Posterior cingulate gyrus (tissue), 11 donors: ENCODE data around the gene GSAP.
"Not testable (repeated sequence)": the region's sequence is repeated elsewhere in the genome, so short reads cannot be mapped to it uniquely, and the experiment has no call there.

ENCODE experiments used
- DNase-seq, 10 donors: peaks; one replicate each; pipeline versions ENCODE4 v3.0.0 to v3.0.0-alpha.2; 2020 to 2021; ENCODE audit warnings: mixed read lengths in 3 of 10
- intact Hi-C: fragments of 100-400 bp; cut with DNase I; formaldehyde crosslinking; loops from one replicate; pipeline ENCODE4 v1.15.1; 2023

GSAP gene

GRCh38 chr7:77415823-77416620 is at the start of gene GSAP:
TSS of gene GSAP (minus strand) at chr7:77416349. CDS start at chr7:77416321, 28 bp downstream.
- intact Hi-C loops: no loop called here
- DNase-seq: peak in 9 of 10 donors; percentile 20 to 91 (median 42)

- DNase-seq: no peak
- intact Hi-C loops: no loop called here
Measured at GRCh38 chr7:77465256-77465655, 49.1 kb upstream of the GSAP start.

GRCh38 chr7:77464589-77464988 is 48.4 kb upstream of the GSAP start:
- DNase-seq: no peak
- intact Hi-C loops: no loop called here

GRCh38 chr7:77463632-77464031 is 47.5 kb upstream of the GSAP start:
- intact Hi-C loops, DNase-seq: not testable (repeated sequence)

GRCh38 chr7:77461842-77462241 is 45.7 kb upstream of the GSAP start:
- intact Hi-C loops: no loop called here
- no peak for DNase-seq

GRCh38 chr7:77461246-77461645 is 45.1 kb upstream of the GSAP start:
- no peak for DNase-seq
- intact Hi-C loops: no loop called here

- no peak for DNase-seq
- intact Hi-C loops: no loop called here
Measured at GRCh38 chr7:77460057-77460486, 43.9 kb upstream of the GSAP start.

GRCh38 chr7:77459311-77459726 is 43.2 kb upstream of the GSAP start:
- intact Hi-C loops: loop anchor here (10.0 kb wide), 1 partner anchor 195 kb away; no protein-coding TSS in a partner anchor
- no peak for DNase-seq

- intact Hi-C loops: loop anchor here (10.0 kb wide), 1 partner anchor 196 kb away; no protein-coding TSS in a partner anchor
- no peak for DNase-seq
Measured at GRCh38 chr7:77458786-77459185, 42.6 kb upstream of the GSAP start.

- intact Hi-C loops: loop anchor here (10.0 kb wide), 1 partner anchor 197 kb away; no protein-coding TSS in a partner anchor
Measured at GRCh38 chr7:77457779-77458178, 41.6 kb upstream of the GSAP start.

GRCh38 chr7:77456696-77457095 is 40.5 kb upstream of the GSAP start:
- no peak for DNase-seq
- intact Hi-C loops: loop anchor here (10.0 kb wide), 1 partner anchor 198 kb away; no protein-coding TSS in a partner anchor

More at GRCh38 chr7:77457779-77458178, 41.6 kb upstream of the GSAP start:
- DNase-seq: no peak

GRCh38 chr7:77455321-77455720 is 39.2 kb upstream of the GSAP start:
- intact Hi-C loops: loop anchor here (10.0 kb wide), 1 partner anchor 199 kb away; no protein-coding TSS in a partner anchor
- DNase-seq: peak in 8 of 10 donors; percentile 23 to 96 (median 56)

- intact Hi-C loops: loop anchor here (10.0 kb wide), 1 partner anchor 200 kb away; no protein-coding TSS in a partner anchor
- DNase-seq: no peak
Measured at GRCh38 chr7:77454802-77455201, 38.7 kb upstream of the GSAP start.

GRCh38 chr7:77453531-77453930 is 37.4 kb upstream of the GSAP start:
- intact Hi-C loops: loop anchor here (10.0 kb wide), 1 partner anchor 201 kb away; no protein-coding TSS in a partner anchor
- DNase-seq: no peak

- intact Hi-C loops: loop anchor here (2.0 to 10.0 kb wide), 2 partner anchors 85 to 203 kb away; partner anchors contain the start of gene PTPN12
- DNase-seq: not testable (repeated sequence)
Measured at GRCh38 chr7:77451950-77452349, 35.8 kb upstream of the GSAP start.

GRCh38 chr7:77450613-77451012 is 34.5 kb upstream of the GSAP start:
- DNase-seq: peak in 3 of 10 donors; percentile 27 to 82 (median 37)
- intact Hi-C loops: loop anchor here (2.0 to 10.0 kb wide), 2 partner anchors 86 to 204 kb away; partner anchors contain the start of gene PTPN12

- intact Hi-C loops: loop anchor here (2.0 to 10.0 kb wide), 2 partner anchors 87 to 205 kb away; partner anchors contain the start of gene PTPN12
- no peak for DNase-seq
Measured at GRCh38 chr7:77450054-77450453, 33.9 kb upstream of the GSAP start.

GRCh38 chr7:77447616-77448015 is 31.5 kb upstream of the GSAP start:
- intact Hi-C loops: no loop called here
- no peak for DNase-seq

- DNase-seq: no peak
- intact Hi-C loops: no loop called here
Measured at GRCh38 chr7:77444123-77444522, 28.0 kb upstream of the GSAP start.

- intact Hi-C loops: no loop called here
- DNase-seq: no peak
Measured at GRCh38 chr7:77443042-77443441, 26.9 kb upstream of the GSAP start.

GRCh38 chr7:77442636-77443035 is 26.5 kb upstream of the GSAP start:
- intact Hi-C loops: no loop called here
- no peak for DNase-seq
